ENCODE measurements around the gene DIDO1. TPM values are rescaled to one million over a fixed set of nuclear protein-coding genes. Genes with fewer than 3 reads are reported as not detected.
A peak's percentile ranks its signal among the peaks of the same experiment; 100 is the strongest.

DIDO1 gene
- total and polyA plus RNA-seq, 2 of the 13 experiments (the other 11 are each of a cell fraction or from before 2014, with no cell fraction given) = 75.0 to 75.1 TPM

DNA sequence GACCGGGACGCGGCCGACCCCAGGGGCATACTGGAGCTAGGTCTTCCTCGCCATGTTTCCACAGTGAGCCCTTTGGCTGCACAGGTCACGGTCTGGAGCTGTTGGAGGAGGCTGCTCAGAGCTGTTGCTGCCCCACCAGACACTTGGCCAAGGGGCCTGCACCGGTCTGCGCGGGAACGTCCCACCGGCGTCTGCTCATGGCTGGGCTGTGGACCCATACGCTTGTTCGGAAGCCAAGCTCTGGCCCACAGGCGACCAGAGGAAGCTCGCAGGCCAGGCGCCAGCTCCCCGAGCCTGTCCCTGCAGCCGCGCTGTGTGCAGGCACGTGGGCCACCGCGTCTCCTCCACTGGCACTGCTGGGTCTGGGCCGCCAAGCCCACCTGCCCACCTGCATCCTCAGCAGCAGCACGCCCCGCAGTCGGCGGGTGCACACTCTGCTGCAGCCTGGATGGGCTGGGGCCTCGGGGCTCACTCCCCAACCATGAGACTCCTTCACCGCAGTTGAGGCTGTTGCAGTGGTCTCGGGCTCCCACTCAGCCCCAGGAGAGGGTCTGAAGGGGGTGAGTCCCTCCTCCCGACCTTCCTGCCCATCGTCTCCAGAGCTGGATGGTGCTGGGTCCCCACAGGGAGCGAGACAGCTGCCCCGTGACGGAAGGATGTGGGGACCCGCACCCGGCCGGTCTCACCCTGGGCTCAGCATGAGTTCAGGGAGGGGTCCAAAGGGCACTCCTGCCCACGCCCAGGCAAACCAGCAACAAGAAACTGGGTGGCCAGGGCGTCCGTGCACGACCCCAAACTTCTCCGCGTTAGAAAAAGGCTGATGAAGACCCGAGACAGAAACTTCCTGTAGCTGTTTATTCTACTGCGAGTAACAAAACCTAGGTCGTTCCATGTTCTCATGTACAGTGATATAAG is 49.1 kb downstream of the DIDO1 start (continued):
- TF ChIP-seq, protein P1, sequence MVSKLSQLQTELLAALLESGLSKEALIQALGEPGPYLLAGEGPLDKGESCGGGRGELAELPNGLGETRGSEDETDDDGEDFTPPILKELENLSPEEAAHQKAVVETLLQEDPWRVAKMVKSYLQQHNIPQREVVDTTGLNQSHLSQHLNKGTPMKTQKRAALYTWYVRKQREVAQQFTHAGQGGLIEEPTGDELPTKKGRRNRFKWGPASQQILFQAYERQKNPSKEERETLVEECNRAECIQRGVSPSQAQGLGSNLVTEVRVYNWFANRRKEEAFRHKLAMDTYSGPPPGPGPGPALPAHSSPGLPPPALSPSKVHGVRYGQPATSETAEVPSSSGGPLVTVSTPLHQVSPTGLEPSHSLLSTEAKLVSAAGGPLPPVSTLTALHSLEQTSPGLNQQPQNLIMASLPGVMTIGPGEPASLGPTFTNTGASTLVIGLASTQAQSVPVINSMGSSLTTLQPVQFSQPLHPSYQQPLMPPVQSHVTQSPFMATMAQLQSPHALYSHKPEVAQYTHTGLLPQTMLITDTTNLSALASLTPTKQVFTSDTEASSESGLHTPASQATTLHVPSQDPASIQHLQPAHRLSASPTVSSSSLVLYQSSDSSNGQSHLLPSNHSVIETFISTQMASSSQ (IDR thresholded peaks at IDR 0.05; ENCODE audit: low read depth) = no peak
- TF ChIP-seq, protein P1 (CRISPR knock-in tag; IDR thresholded peaks at IDR 0.05; ENCODE audit: borderline replicate concordance) = no peak
- no peak for TF ChIP-seq NFYB (CRISPR knock-in tag; IDR thresholded peaks at IDR 0.05)
- no peak for TF ChIP-seq CC2D1A (CRISPR knock-in tag; IDR thresholded peaks at IDR 0.05)
- no peak for TF ChIP-seq GLI4 (CRISPR knock-in tag; IDR thresholded peaks at IDR 0.05; ENCODE audit: borderline replicate concordance)
- no peak for TF ChIP-seq ZNF24 (IDR thresholded peaks at IDR 0.05)
- TF ChIP-seq SALL1 (CRISPR knock-in tag; IDR thresholded peaks at IDR 0.05) = peak; percentile 58
- no peak for TF ChIP-seq NFYC (CRISPR knock-in tag; IDR thresholded peaks at IDR 0.05)
- TF ChIP-seq, protein P2, sequence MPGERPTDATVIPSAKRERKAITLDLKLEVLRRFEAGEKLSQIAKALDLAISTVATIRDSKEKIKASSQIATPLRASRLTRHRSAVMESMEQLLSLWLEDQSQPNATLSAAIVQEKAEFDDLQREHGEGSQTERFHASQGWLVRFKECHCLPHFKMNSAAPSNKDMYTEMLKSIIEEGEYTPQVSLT (CRISPR knock-in tag; IDR thresholded peaks at IDR 0.05; ENCODE audit: borderline replicate concordance, low read depth) = no peak
- 0 out of 2 replicates have a peak, but pooled peaks have one; percentile 9 for TF ChIP-seq ZNF350 (CRISPR knock-in tag; IDR thresholded peaks at IDR 0.05; ENCODE audit: borderline replicate concordance, low read depth)
- TF ChIP-seq U2AF2 (IDR thresholded peaks at IDR 0.05; ENCODE audit: low read depth, low read length) = no peak
- TF ChIP-seq ZNF749 (CRISPR knock-in tag; IDR thresholded peaks at IDR 0.05; ENCODE audit: borderline replicate concordance) = no peak
- TF ChIP-seq NR2F1 (CRISPR knock-in tag; IDR thresholded peaks at IDR 0.05) = no peak
- TF ChIP-seq, protein P3, sequence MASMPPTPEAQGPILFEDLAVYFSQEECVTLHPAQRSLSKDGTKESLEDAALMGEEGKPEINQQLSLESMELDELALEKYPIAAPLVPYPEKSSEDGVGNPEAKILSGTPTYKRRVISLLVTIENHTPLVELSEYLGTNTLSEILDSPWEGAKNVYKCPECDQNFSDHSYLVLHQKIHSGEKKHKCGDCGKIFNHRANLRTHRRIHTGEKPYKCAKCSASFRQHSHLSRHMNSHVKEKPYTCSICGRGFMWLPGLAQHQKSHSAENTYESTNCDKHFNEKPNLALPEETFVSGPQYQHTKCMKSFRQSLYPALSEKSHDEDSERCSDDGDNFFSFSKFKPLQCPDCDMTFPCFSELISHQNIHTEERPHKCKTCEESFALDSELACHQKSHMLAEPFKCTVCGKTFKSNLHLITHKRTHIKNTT (CRISPR knock-in tag; IDR thresholded peaks at IDR 0.05) = no peak
- TF ChIP-seq, protein P4, sequence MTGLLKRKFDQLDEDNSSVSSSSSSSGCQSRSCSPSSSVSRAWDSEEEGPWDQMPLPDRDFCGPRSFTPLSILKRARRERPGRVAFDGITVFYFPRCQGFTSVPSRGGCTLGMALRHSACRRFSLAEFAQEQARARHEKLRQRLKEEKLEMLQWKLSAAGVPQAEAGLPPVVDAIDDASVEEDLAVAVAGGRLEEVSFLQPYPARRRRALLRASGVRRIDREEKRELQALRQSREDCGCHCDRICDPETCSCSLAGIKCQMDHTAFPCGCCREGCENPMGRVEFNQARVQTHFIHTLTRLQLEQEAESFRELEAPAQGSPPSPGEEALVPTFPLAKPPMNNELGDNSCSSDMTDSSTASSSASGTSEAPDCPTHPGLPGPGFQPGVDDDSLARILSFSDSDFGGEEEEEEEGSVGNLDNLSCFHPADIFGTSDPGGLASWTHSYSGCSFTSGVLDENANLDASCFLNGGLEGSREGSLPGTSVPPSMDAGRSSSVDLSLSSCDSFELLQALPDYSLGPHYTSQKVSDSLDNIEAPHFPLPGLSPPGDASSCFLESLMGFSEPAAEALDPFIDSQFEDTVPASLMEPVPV (CRISPR knock-in tag; IDR thresholded peaks at IDR 0.05) = peak; percentile 85; the same call in 1 of the 2 replicates
- no peak for TF ChIP-seq KDM3A (CRISPR knock-in tag; IDR thresholded peaks at IDR 0.05; ENCODE audit: low read depth)
- TF ChIP-seq CREB1 (IDR thresholded peaks at IDR 0.05) = no peak
- no peak for TF ChIP-seq CREB1 (CRISPR knock-in tag; IDR thresholded peaks at IDR 0.05)
- TF ChIP-seq AHR (CRISPR knock-in tag; IDR thresholded peaks at IDR 0.05) = no peak
- TF ChIP-seq FOXP4 (CRISPR knock-in tag; IDR thresholded peaks at IDR 0.05) = no peak

All from HepG2 (cell line).